A673 (cell line): ENCODE measurements around the gene BDNF.

Source experiments
- EZH2 ChIP-seq: fragments of 200-600 bp; sonication (generic); IDR thresholded peaks from 2 replicates; pipeline ENCODE4 v1.6.1; 2017; ENCODE audit warnings: borderline replicate concordance, low read depth, mild to moderate bottlenecking, mixed read lengths, antibody characterized with exemption, low read length; ENCODE audit not compliant: poor library complexity, severe bottlenecking
- TF ChIP-seq, protein P1 (sequence below): fragments of 300-800, 200-600 bp; sonication (generic); conservative IDR thresholded peaks from 2 replicates; pipeline ENCODE4 v1.5.1; 2017; ENCODE audit warnings: low read depth, mild to moderate bottlenecking, antibody characterized with exemption, low read length, moderate library complexity, mixed read lengths

GRCh38 chr11:27718863-27719545 is 18.7 kb upstream of the BDNF start:
- TF ChIP-seq, protein P1, sequence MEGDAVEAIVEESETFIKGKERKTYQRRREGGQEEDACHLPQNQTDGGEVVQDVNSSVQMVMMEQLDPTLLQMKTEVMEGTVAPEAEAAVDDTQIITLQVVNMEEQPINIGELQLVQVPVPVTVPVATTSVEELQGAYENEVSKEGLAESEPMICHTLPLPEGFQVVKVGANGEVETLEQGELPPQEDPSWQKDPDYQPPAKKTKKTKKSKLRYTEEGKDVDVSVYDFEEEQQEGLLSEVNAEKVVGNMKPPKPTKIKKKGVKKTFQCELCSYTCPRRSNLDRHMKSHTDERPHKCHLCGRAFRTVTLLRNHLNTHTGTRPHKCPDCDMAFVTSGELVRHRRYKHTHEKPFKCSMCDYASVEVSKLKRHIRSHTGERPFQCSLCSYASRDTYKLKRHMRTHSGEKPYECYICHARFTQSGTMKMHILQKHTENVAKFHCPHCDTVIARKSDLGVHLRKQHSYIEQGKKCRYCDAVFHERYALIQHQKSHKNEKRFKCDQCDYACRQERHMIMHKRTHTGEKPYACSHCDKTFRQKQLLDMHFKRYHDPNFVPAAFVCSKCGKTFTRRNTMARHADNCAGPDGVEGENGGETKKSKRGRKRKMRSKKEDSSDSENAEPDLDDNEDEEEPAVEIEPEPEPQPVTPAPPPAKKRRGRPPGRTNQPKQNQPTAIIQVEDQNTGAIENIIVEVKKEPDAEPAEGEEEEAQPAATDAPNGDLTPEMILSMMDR: no peak
- peak; percentile 97 for TF ChIP-seq EZH2
